ENCODE measurements around the gene EFNA5.

The EFNA5 gene

DNA sequence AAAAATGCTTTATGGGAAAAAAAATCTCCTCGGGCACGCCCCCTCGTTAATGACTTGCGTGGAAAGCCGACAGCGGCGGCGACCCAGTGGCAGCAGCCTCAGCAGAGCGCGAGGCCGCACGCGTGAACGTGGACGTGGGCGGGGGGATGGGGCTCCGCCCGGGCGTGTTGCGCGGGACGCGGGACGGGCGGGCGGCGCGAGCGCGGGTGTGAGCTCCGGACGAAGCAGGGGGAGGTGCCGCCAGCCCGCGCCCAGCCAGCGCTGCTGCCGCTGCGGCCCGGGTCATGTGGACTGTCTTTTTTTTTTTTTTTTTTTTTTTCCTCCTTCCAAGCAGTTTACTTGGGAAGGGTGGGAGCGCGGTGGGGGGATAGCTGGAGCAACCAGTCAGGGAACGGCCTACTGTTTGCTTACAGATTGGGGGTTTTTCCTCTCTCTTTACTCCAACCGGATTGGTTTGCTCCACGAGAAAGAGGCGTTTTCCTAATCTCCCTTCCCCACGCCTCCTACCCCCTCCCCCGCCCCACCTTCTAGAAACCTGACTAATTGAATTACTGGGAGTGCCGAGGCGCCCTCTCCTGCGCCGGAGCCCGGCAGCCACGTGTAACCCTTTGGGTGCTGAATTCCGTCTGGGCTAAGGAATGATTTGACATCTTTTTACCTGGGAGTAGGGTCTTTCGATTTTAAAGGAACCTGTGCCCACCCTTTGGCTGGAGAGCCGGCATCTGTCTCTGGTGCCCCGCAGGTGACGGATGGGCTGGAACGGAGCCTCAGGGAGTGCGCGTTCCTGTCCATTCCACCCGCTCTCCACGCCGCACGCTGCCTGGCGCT is 1.7 kb upstream of the EFNA5 start:
- DNase-seq, result peak; percentile 96 to 99

- peak; percentile 69 to 93 for DNase-seq
These were observed 1.0 kb upstream of the EFNA5 start for GRCh38 chr5:107671742-107672210.

DNA sequence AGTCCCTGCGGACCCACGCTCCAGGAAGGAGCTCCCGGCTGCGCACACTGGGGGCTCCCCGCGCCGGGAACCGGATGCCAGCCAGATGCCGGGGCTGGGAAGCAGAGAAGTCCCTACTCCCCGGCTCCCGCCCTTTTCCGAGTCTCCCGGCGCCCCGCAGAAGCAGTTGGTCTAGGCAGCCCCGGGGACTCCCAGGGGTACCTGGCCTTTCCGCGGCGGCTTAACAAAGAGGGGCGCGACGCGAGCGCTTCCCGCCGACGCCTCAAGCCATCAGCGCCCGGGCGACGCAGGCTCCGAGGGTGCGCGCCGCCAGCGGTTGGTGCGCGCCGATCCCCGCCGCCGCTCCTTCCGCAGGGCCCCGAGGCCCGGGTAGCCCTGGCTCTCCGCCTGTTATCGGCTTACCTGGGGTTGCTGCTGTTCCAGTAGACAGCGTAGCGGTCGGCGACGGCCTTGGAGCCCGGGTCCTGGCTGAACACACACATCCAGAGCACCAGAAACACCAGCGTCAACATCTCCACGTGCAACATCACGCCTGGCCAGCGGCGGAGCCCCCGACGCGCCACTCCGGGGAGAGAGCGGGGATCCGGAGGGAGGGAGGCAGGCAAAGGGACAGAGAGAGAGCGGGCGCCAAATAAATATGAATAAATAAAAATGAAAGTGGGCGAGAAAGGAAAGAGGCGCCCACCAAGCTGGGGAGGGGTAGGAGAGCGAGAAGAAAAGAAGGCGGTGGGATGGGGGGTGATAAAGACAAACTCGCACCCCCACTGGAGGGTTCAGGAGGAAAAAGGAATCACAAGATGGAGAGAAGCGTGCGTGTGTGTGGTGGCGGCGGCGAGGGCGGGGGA is 428 bp downstream of the EFNA5 start:
- DNase-seq, result peak in 1 of 2 experiments; percentile 55

DNA sequence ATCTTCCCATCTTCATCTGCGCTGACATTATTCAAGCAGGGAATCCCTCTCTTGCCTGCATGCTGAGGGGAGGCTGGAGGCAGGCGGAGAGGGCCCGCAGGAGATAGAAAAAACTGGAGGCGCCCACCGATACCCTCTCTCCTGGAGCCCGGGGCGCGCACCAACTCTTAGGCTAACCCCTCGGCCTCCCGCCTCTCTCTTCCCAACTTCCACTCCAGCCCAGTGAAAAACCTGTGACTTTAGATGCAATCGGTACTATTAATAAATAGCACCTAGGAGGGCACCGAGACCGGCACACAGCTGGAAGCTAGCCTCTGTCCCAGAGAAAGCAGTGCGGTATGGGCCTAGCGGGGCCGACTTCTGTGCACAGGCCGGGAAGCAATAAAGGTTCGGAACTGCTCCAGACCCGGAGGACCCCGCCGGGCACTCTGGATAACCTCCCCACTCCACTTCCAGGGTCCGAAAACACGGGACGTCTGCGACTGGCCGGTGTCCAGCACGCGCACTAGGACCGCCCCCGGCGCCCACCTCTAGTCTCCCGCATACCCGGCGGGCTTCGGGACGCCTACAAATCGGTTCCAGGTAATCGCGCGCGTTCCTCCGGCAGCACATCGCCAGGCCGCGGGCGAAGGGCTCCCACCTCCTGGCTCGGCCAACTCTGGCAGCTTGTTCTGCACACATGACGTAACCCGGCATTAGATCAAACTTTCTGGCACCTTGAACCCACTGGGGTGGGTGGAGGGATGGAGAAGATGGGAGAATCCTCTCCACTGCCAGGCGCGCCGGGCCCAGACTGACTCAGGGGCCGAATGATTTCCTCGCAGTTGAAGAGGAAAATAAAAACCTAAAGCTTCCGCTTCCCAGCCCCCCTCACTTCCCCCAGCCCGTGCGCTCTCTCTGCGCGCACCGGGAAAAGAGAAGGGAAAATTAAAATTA is 1.4 kb downstream of the EFNA5 start:
- no peak for DNase-seq

GRCh38 chr5:107668154-107669095 is 2.3 kb downstream of the EFNA5 start:
- no peak for DNase-seq

GRCh38 chr5:107666051-107666655 is 4.6 kb downstream of the EFNA5 start:
- no peak for DNase-seq

DNA sequence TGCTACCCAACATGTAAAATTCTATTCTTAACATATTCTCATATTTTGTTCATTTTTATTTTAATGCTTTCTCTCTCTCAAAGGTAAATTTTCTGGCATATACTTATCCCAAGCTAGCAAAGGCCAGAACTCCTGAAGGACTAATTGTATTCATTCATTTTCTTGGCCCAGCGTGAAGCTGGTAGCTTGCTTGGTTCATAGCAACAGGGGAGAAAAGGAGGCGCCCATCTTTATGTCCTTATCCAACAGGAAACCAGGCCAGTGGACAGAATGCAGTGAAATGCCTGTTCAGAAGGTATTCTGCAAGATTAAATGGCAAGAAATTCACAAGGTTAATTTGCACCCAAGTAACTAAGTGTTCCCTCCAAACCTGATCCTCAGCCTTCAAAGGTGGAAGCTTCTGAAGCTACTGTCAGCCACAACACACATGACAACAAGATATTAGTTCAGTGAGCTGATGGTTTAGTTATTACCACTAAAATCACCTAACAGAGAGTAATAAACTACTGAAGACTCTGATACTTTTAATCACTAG is 5.6 kb downstream of the EFNA5 start:
- no peak for DNase-seq

GRCh38 chr5:107663697-107664096 is 7.0 kb downstream of the EFNA5 start:
- DNase-seq, result no peak

GRCh38 chr5:107661650-107662044 is 9.1 kb downstream of the EFNA5 start:
- no peak for DNase-seq

- DNase-seq, result no peak
These were observed 9.6 kb downstream of the EFNA5 start for GRCh38 chr5:107661038-107661649.

DNA sequence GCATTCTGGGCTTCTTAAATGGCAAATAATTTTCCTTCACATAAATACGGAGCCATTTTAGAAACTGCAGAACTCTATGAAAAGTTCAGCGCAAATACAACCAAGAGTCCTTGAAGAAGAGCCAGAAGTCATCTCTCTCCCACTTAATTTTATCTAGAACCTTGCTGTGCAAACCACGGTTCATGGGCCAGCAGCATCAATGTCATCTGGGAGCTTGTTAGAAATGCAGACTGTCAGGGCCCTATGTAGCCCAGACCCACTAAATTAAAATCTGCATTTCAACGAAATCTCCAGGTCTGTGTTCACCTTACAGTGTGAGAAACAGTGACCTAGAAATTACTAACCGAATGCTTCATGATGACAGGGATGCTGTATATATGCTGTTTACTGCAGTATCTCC is 12.2 kb downstream of the EFNA5 start:
- DNase-seq, result no peak

DNA sequence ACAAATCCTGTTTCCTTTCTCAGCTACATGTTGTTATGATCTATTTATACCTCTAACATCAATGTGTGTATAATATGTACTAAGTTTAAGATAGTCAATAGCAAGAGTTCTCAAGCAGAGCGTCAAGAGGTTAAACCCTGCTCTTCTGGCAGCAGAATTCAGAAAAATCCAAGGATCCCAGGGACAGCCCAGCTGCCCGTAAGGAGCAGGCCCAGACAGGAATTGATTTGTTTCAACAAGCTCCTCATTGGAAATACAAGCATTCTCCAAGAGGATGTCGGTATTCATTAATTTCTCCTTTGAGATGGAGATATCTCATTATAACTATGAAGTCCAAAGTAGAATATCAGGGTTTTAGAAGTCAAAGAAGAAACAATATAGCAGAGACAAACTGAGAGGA is 14.9 kb downstream of the EFNA5 start:
- DNase-seq, result no peak

DNA sequence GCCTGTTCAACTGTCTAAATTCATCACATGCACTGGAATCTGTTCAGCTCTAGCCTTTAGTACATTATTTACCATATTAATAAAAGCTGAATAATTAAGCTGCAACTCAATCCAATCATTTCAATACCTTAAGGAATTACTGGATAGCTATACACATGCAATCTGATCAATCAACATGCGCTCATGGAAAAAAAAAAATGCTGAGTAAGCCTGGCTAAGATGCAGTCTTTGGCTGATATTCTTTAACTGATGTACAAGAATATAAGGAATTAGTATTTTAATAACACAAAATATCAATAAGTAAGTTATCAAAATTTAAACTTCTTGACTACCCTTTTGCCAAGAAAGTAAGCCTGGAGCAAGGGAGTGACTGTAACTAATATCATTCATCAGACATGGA is 15.9 kb downstream of the EFNA5 start:
- no peak for DNase-seq

DNA sequence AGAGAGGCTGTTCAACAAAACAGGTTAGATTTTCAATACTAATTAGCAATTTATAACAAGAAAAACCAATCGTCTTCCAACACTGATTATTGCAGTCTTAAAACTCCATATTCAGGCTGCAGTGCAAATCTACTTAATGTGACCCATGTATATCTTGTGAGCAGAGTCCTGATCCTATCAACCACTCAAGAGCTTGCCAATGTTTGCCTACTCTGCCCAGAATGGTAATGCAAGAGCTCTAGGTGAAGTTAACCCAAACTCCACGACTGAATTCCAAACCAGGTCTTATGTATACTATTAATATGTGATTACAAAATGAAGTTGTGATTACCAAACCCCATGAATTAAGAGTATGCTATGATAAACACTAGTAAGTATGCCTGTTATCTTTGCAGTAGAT is 17.1 kb downstream of the EFNA5 start:
- DNase-seq, result no peak

- DNase-seq, result no peak
These were observed 17.7 kb downstream of the EFNA5 start for GRCh38 chr5:107652839-107653607.

DNA sequence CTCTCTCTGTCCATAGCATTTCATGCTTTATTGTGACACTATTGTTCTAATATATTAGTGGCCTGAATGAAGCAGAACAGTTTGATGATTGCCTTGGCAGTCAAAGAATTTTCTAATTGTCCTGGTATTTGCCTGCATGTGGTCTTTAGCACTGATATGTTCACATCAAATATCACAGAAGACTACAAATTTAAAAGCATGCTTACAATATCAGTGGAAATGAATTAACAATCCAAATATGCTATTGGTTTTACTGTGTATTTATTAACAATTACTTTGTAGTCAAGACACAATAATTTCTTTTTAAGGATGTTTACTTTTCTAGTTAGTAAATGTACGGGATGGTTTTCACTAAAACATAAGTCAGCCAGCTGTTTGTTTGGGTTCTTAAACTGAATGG is 18.3 kb downstream of the EFNA5 start:
- DNase-seq, result no peak

DNA sequence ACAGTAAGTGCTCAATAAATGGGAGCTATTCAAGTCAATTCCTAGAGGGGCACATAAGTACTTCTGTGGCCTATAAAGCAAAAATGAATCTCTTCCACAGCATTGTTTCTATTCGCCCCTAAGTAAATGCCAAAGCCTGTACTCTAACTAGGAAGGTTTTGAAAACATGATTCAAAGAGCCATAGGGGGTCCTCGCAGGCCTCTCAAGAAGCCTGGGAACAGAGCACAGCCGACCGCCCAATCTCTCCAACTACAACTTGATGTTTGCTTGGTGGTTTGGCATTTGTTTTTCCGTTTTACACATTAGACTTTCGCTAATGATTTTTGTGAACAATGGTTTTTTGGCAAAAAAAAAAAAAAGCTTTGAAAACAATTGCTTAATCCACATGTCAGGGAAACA is 19.4 kb downstream of the EFNA5 start:
- DNase-seq, result no peak

DNA sequence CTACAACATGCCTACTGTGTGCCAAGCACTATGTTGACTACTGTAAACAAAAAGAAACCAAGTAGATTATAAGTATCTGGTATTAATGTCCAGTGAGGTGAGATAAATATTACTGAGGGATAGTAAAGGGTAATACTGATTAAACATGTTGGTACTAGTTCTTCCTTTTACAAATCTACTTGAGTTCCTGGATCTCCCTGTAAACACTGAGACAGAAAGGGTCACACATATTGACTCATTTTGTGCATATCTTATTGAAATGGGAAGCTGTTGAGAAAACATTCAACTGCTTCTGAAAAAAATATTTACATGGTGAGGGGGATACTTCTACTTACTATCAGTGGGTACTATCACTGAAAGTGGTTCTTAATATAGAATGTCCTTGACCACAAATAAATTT is 24.3 kb downstream of the EFNA5 start:
- DNase-seq, result no peak

DNA sequence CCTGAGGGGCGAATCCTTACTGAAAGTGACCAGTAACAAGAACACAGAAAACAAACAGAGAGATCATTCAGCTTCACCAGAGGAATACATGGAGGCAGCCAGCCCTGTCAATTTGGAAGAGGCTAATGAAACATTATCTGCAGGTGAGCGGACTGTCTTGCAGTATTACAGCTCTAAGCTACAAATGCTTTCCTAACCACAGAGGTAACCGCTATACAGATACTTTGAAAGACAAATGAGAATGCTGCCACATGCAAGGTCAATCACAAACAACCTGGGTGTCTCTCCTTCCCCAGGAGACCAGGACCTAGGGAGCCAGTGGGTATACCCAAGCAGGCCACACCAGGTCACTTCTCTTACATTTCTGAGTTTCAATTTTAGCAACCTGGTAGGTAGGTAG is 30.2 kb downstream of the EFNA5 start:
- DNase-seq, result no peak

GRCh38 chr5:107639990-107640389 is 30.7 kb downstream of the EFNA5 start:
- DNase-seq, result no peak

All from SW 1271 (cell line).